ENCODE data around the gene DDX1.
"Not testable (repeated sequence)": the region's sequence is repeated elsewhere in the genome, so short reads cannot be mapped to it uniquely, and the experiment has no call there.

The DDX1 gene

DNA sequence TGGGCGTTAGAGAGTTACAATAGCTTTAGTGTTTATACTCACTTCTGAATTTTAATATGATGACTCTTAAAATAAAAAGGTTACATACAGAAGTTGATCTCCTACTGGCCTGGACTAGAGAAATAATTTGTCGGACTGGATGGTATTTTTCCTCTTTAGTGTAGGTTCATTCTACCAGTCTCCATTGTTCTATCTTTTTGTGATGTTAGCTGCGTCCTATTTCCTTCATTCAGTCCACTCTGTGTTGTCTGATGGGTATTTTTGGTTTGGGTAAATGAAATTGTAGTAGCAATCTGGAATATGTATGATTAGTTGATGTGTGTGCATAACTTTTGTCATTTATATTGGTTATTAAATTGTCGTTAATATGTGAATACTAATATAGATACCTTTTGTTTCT, 5.3 kb downstream of the DDX1 start:
- no peak for DNase-seq

- no peak for DNase-seq
Measured at GRCh38 chr2:15599994-15600393, 8.3 kb downstream of the DDX1 start.

DNA sequence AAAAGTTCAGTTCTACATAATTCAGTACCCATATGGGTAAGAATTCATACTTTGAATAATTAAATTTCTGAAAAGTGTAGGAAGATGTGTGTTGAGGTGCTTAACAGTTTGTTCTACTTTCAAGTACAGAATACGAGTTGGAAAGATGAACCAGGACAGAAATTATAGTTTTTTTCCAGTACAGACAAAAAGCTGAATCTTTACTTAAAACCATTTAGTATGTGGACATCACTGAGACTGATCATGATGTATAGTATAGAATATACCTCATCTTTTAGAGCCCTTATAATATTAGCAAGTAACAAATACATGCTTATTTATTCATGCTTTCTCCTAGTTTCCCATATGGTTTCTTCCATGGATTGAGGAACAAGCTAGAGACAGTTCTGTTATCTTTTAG, 10.0 kb downstream of the DDX1 start:
- DNase-seq: no peak

- no peak for DNase-seq
Measured at GRCh38 chr2:15602393-15602792, 10.7 kb downstream of the DDX1 start.

GRCh38 chr2:15603044-15603765, 11.5 kb downstream of the DDX1 start:
- no peak for DNase-seq

DNA sequence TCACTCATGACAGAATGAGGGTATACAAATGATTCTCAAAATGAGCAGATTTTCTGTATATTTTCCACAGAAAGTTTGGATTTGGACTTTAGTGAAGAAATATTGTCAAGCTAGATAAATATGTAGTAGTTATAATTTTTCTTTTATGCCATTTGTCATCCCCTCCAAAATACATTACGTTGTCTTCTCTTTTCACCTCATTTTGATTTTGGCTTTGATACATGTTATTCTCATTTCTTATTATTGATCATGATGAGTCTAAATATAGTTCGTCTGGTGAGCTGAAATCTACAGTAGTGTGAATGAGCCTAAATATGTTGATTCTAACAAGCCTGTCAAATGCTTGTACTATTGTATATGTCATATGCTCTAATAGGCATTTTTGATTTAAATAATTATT, 12.3 kb downstream of the DDX1 start:
- no peak for DNase-seq

DNA sequence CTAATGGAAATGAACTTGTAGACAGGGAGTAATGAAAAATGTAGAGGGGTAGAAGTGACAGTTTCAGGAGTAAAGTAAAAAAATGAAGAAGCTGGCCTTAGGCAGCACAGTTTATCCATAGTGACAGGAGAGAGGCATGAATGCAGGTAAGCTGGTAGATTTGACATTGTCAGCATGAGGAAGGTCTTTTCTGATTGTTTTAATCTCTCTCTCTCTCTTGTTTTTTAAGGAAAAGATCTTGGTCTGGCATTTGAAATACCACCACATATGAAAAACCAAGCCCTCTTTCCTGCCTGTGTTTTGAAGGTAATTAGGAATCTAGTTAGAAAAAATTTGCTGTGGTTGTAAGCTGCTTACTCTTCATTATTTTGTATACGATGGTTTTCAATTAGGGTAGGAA, 14.1 kb downstream of the DDX1 start:
- DNase-seq: no peak

GRCh38 chr2:15606481-15607441, 15.1 kb downstream of the DDX1 start:
- DNase-seq: no peak

GRCh38 chr2:15607709-15608391, 16.2 kb downstream of the DDX1 start:
- no peak for DNase-seq

DNA sequence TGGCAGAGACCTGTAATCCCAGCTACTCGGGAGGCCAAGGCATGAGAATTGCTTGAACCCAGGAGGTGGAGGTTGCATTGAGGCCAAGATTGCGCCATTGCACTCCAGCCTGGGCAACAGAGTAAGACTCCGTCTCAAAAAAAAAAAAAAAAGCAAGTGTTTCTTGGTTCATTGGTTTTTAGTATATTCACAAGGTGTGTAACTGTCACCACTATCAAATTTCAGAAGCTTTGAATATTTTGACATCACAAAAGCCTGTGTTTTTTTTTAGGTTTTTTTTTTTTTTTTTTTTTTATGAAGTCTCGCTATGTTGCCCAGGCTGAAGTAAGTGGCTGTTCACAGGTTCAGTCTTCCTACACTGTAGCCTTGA, 16.7 kb downstream of the DDX1 start:
- no peak for DNase-seq

DNA sequence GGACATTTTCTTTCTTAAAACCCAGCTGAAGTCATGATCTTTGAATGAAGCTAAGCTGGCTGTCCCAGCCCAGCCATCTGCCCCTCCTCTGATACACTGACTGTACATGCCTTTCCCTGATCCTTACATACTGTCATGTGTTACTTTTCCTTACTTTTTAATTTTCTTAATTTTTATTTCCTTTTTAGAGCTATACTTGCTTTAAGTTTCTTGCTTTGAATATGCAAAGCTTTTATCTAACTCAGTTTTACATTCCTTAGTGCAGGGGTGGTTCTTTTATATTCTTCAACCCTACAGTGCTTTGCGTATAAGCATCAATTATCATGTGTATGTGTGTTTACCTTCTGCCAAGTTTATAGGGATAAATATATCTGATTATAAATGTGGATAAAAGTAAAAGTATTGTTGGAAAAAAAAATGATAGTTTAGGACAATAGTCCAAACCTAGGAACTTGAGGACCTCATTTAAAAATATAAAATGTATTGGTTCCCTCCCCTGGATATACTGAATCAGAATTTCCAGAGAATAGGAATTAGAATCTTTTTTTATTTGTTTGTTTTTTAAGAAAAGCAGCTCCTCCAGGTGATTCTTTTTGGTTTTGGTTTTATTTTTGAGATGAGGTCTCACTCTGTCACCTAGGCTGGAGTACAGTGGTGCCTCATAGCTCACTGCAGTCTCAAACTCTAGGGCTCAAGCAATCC, 17.8 kb downstream of the DDX1 start:
- DNase-seq: no peak

DNA sequence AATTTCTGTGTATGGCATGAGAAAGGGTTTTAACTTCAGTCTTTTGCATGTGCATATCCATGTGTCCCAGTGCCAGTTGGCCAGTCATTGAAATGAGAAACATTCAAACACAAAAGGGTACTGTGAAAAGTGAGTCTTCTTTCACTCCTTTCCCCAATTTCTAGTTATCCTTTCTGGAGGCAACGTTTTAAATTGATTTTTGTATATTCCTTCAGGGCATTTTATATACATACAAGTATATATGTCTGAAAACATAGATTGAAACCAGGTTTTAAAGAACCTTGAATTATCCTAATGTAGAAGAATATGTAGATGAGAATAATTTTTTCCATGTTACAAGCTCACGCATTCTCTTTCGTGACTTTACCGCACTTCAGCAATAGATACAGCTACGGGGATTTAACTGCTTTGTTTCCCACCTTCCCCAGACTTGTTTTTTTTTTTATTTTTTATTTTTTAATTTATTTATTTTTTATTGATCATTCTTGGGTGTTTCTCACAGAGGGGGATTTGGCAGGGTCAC, 18.8 kb downstream of the DDX1 start:
- DNase-seq: no peak

DNA sequence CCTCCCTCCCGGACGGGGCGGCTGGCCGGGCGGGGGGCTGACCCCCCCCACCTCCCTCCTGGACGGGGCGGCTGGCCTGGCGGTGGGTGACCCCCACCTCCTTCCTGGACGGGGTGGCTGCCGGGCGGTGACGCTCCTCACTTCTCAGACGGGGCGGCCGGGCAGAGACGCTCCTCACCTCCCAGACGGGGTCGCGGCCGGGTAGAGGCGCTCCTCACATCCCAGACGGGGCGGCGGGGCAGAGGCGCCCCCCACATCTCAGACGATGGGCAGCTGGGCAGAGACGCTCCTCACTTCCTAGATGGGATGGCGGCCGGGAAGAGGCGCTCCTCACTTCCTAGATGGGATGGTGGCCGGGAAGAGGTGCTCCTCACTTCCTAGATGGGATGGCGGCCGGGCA, 20.4 kb downstream of the DDX1 start:
- DNase-seq: not testable (repeated sequence)

DNA sequence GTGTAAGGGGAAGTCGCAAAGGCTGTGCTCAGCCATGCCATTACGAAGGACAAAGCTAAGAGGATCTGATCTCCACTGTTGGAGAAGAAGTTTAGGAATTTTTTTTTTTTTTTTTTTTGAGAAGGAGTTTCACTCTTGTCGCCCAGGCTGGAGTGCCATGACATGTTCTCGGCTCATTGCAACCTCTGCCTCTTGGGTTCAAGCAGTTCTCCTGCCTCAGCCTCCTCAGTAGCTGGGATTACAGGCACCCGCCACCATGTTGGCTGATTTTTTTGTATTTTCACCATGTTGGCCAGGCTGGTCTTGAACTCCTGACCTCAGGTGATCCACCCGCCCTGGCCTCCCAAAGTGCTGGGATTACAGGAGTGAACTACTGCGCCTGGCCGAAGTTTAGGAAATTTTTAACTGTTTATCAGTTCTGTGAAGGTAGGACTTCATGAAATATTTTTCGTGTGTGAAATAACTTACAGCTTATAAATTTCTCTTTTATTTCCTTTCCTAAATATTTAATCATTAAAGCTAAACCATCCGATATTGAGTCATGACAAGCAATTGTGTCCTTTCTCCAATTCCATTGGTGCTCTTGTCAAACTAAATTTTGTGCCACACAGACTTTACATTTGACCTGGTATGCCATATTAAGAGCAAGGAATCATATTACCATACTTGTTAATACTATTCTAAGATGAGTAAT, 22.2 kb downstream of the DDX1 start:
- DNase-seq: no peak

DNA sequence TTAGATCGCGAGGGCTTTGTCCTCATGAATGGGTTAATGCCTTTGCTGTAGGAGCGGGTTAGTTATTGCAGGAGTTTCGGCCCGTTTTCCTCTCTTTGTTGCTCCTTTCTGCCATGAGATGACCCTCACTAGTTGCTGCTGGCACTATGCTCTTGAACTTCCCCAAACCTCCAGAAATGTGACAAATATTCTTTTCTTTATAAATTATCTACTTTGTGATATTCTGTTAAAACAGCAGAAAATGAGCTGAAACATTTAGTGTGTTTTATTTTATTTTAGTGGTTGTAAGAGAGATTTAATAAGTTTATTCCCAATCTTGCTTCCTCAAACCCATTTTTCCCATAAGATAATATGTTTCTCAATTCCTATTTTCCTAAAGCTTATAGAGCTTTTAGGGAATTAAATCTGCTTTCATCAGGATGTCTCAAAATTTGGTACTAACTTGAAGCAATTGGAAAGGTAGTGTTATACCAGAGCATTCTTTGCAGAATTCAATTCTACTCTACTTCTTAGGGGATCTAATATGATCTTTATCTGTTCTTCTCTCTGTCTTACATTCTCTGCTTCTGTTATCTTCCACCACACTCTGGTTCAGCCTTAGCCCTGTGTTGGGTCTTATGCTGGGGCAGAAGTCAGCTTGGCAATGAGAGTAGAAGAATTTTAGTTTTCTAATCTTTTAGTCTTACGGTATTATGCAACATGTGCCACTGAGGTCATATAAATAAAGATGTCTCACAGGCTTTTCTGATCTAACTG, 23.1 kb downstream of the DDX1 start:
- DNase-seq: no peak

GRCh38 chr2:15615301-15615920, 23.7 kb downstream of the DDX1 start:
- DNase-seq: no peak

DNA sequence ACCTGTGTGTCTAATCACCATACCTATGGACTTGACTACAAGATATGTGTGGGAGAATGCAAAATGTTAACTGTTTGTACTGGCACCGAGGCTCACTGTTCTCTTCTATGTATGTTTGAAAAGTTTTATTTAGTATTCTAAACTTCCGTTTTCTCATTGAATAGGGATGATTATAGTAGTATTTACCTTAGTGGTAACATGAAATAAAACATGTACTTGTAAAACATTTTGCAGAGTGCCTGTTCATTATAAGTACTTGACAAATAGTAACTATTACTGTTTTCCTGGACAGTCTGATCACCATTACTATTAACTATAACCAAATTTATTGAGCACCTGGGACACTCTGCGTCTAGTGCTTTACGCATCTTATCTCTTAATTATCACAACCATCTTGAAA, 24.8 kb downstream of the DDX1 start:
- no peak for DNase-seq

DNA sequence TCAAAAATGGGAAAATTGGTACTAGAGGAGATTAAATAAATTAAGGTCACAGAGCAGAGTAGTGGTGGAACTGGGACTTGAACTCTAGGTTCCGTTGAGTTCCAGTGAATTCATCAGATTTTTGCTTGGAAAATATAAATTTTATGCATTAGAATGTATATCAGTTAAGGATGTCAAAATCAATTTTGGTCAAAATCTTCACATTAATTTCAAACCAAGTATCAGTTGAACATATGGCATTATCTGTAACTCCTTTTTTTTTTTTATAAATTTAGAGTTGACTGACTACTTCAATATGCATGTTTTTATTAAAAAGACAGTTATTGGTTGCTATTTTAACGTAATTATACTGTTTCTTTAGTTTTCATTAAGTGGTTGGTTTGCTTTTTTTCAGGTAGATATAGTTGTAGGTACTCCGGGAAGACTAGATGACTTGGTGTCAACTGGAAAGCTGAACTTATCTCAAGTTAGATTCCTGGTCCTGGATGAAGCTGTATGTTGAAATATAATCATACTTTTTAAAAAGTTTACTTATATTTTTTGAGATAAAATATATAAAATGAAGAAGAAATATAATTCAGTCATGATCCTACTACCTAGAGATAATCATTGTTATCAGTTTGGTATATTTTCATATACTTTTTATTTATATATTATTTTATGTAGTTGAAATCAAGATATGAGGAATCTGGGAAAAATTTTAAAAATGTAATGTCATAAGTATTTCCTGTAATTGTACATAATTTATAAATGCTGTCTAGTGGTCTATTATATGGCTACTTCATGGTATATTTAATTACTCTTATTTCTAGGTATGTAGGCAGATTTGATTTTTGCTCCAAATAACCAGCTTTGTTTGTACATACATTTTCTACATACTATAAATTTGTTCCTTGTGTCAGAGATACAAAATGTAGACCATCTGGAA, 25.4 kb downstream of the DDX1 start:
- no peak for DNase-seq

DNA sequence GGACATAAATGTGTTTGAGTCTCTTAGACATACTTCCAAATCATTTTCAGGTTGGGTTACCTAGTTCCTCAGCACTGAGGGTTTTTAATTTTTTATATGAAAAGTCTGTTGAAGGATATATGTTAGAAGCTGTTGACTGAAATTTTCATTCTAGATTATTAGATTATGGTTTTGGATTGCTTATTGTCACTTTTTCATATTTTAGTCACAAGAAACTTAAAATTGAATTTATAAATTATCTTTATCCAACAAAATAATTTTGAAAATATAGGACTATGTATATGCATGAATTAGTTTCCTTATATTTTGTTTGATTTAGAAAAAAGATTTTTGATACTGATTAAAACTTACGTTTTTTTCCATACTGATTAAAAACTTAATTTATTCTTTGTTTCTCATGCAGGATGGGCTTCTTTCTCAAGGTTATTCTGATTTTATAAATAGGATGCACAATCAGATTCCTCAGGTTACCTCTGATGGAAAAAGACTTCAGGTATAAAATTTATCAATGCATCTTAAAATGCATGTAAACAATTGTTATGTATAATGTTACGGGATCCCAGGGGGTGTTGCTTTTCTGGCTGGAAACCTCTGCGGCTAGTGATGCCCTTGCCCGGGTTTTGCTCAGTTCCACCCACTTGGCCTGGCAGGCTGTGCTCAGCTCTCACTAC, 26.2 kb downstream of the DDX1 start:
- no peak for DNase-seq

Measured in NCI-H1092 (cell line).